ENCODE results near the gene SCN3B.

GRCh38 chr11:123695231-123695630, 40.8 kb upstream of the SCN3B start:
- TF ChIP-seq CTCF (IDR thresholded peaks at IDR 0.05 in 8 of 11, conservative IDR thresholded peaks at IDR 0.05 in 3 of 11) (no peak), POLR2AphosphoS5 (IDR thresholded peaks at IDR 0.05) (no peak)
